ENCODE measurements around the gene BEST4. TPM values are rescaled to one million over a fixed set of nuclear protein-coding genes. Genes with fewer than 3 reads are reported as not detected.
"Not testable (repeated sequence)": the region's sequence is repeated elsewhere in the genome, so short reads cannot be mapped to it uniquely, and the experiment has no call there.

BEST4 gene
- total and polyA plus RNA-seq, 4 donors, result 0.30 to 1.8 (median 0.73) TPM

DNA sequence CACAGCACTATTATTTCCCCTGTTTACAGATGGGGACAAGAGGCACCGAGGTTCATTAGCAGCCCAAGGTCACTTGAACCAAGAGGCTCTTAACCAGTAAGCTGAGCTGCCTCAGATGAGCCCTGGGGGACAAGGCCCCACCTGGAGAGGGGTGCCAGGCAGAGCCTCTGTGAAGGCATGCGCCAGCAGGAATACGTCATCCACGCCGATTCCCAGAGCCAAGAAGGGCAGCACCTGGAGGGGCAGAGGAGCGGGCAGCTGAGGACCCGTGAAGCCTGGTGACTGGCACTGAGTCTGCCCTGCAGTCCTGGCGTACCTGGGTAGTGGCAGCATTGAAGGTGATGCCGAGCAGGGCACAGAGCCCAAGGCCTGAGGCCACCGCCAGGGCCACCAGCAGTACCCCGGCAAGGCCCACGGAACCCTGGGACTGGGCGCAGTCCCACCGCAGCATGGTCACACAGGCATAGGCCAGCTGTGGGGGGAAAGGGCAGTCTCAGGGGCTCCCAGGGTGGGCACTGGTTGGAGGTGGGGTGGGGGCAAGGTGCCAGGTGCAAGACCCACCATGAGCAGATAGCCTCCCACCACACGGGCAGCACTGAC lies 41.0 kb upstream of the BEST4 start:
- intact Hi-C loops (cut with DNase I), result no loop called here
- H3K27me3 ChIP-seq (ENCODE audit: control insufficient read depth in 1 of 2, insufficient read depth in 2 of 2, low read length in 1 of 2), result no peaks in the 10 kb centered on the region
- ATAC-seq (ENCODE audit: low FRiP score), result no peak
- no peak overlapping the region for H3K27ac ChIP-seq (ENCODE audit: low read depth in 1 of 2, low read length in 2 of 2)
- H3K36me3 ChIP-seq (ENCODE audit: control insufficient read depth in 1 of 2, insufficient read depth in 2 of 2, low read length in 1 of 2), result no peaks in the 10 kb centered on the region
- DNase-seq, result peak in 1 of 2 donors; percentile 68
- H3K4me1 ChIP-seq (ENCODE audit: control insufficient read depth in 1 of 2, insufficient read depth in 2 of 2, low read length in 2 of 2), result no peaks in the 10 kb centered on the region
- no peak overlapping the region for H3K4me3 ChIP-seq (ENCODE audit: low read length in 2 of 2)
- 95% methylated on average over 15 of the region's 15 CpGs for WGBS, 2 donors
- no peaks in the 10 kb centered on the region for H3K9me3 ChIP-seq (ENCODE audit: control insufficient read depth, low read length)

DNA sequence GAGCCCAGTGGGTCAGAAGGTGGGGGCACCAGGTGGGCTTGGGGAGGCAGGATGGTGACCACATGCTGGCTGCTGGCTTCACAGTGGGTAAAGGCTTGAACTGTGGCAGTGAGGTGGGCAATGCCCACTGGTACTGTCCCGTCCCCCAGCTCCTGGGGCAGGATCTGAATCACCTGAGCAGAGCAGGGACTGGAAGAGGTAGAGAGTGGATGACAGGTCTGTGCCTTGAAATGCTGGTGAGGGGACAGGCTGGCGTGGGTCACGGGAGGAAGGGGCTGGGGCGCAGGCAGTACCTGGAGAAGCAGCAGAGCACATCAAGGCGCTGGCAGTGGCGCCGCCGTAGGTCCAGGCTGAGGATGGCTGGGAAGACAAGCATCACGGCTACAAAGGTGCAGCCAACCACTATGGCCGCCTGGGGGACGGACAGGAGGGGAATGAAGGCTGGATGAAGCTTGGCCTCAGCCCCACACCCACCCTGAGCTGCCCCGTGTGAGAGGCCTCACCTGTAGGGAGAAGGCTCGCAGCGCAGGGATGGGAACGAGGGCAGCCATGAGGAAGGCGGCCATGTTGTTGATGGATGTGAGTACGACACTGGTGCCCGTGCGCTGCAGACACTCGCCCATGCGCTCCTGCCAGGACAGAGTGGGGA lies 40.2 kb upstream of the BEST4 start:
- 93 to 94% methylated on average over 21 of the region's 21 CpGs for WGBS, 2 donors

DNA sequence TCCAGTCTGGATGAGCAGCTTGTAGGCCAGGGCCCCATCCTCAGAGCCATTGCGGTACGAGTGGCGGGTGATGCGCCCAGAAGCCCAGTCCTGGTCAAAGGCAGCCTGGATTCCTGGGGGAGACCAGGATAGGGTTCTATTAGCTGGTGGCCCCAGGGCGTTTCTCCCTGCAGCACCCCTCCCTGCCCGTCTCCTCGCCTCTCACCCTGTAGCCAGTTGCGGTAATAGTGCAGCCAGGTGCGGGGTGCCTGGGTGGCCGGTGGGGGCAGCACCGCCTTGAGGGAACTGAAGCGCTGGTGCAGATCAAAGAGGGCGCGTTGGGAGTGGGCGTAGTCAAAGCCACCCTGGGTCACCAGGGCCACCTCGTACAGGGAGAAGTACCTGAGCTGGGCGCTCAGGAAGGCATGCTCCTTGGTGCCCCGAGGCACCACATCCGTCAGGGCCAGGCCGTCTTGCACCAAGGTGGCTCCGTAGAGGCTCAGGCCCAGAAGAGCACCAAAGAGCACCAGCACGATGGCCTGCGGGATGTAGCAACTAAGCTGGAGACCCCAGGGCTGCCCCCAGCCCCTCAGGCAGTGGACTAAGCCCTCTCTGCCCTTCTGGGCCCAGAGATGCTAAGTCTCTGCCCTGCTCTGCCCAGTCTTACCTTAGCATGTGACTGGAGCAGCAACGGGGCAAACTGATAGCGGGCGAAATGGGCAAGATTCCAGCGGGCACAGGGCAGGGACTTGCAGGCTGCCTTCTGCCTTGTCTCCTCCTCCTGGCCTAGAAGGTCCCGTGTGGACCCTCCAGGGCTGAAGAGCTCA lies 39.4 kb upstream of the BEST4 start:
- Histone ChIP-seq H3K27ac (ENCODE audit: low read depth in 1 of 2, low read length in 2 of 2) (no peak overlapping the region), H3K27me3 (ENCODE audit: control insufficient read depth in 1 of 2, insufficient read depth in 2 of 2, low read length in 1 of 2) (no peaks in the 10 kb centered on the region), H3K9me3 (ENCODE audit: control insufficient read depth, low read length) (no peaks in the 10 kb centered on the region), H3K4me3 (ENCODE audit: low read length in 2 of 2) (no peak overlapping the region), H3K36me3 (ENCODE audit: control insufficient read depth in 1 of 2, insufficient read depth in 2 of 2, low read length in 1 of 2) (no peaks in the 10 kb centered on the region), H3K4me1 (ENCODE audit: control insufficient read depth in 1 of 2, insufficient read depth in 2 of 2, low read length in 2 of 2) (no peaks in the 10 kb centered on the region)
- peak in 1 of 2 donors; percentile 73 for DNase-seq
- ATAC-seq (ENCODE audit: low FRiP score), result no peak
- intact Hi-C loops (cut with DNase I), result no loop called here
- 88 to 91% methylated on average over 28 of the region's 28 CpGs for WGBS, 2 donors

More for the DNA sequence above, 40.2 kb upstream of the BEST4 start:
- Histone ChIP-seq H3K4me3 (ENCODE audit: low read length in 2 of 2) (no peak overlapping the region), H3K9me3 (ENCODE audit: control insufficient read depth, low read length) (no peaks in the 10 kb centered on the region), H3K36me3 (ENCODE audit: control insufficient read depth in 1 of 2, insufficient read depth in 2 of 2, low read length in 1 of 2) (no peaks in the 10 kb centered on the region), H3K27ac (ENCODE audit: low read depth in 1 of 2, low read length in 2 of 2) (no peak overlapping the region), H3K27me3 (ENCODE audit: control insufficient read depth in 1 of 2, insufficient read depth in 2 of 2, low read length in 1 of 2) (no peaks in the 10 kb centered on the region), H3K4me1 (ENCODE audit: control insufficient read depth in 1 of 2, insufficient read depth in 2 of 2, low read length in 2 of 2) (no peaks in the 10 kb centered on the region)
- ATAC-seq (ENCODE audit: low FRiP score), result no peak
- DNase-seq, result peak in 1 of 2 donors; percentile 75
- intact Hi-C loops (cut with DNase I), result no loop called here

GRCh38 chr1:44826375-44827196 lies 38.6 kb upstream of the BEST4 start:
- ATAC-seq (ENCODE audit: low FRiP score), result peak; percentile 83
- Histone ChIP-seq H3K36me3 (ENCODE audit: control insufficient read depth in 1 of 2, insufficient read depth in 2 of 2, low read length in 1 of 2) (no peaks in the 10 kb centered on the region), H3K27ac (ENCODE audit: low read depth in 1 of 2, low read length in 2 of 2) (no peak overlapping the region), H3K4me3 (ENCODE audit: low read length in 2 of 2) (no peak overlapping the region), H3K4me1 (ENCODE audit: control insufficient read depth in 1 of 2, insufficient read depth in 2 of 2, low read length in 2 of 2) (no peaks in the 10 kb centered on the region), H3K9me3 (ENCODE audit: control insufficient read depth, low read length) (no peaks in the 10 kb centered on the region), H3K27me3 (ENCODE audit: control insufficient read depth in 1 of 2, insufficient read depth in 2 of 2, low read length in 1 of 2) (no peaks in the 10 kb centered on the region)
- intact Hi-C loops (cut with DNase I), result no loop called here
- DNase-seq, result peak; percentile 86 to 92
- 76 to 85% methylated on average over 24 of the region's 24 CpGs for WGBS, 2 donors

DNA sequence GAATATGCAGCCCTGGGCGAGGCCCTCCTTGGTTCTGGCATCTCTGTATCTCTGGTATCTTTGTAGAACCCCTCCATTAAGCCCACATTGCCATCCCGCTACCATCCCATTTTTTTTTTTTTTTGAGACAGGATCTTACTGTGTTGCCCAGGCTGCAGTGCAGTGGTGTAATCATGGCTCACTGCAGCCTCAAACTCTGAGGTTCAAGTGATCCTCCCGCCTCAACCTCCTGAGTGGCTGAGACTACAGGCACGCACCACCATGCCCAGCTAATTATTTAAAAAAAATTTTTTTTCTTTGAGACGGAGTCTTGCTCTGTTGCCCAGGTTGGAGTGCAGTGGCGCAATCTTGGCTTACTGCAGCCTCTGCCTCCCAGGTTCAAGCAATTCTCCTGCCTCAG lies 36.4 kb upstream of the BEST4 start:
- intact Hi-C loops (cut with DNase I); H3K4me3 ChIP-seq (ENCODE audit: low read length in 2 of 2): not testable (repeated sequence)
- 95% methylated on average over 6 of the region's 6 CpGs for WGBS, 2 donors

GRCh38 chr1:44822981-44823451 lies 35.0 kb upstream of the BEST4 start:
- DNase-seq (peak in 1 of 2 donors; percentile 72), ATAC-seq (ENCODE audit: low FRiP score) (no peak)
- Histone ChIP-seq H3K27ac (ENCODE audit: low read depth in 1 of 2, low read length in 2 of 2) (no peak overlapping the region), H3K9me3 (ENCODE audit: control insufficient read depth, low read length) (no peaks in the 10 kb centered on the region), H3K27me3 (ENCODE audit: control insufficient read depth in 1 of 2, insufficient read depth in 2 of 2, low read length in 1 of 2) (no peaks in the 10 kb centered on the region), H3K4me1 (ENCODE audit: control insufficient read depth in 1 of 2, insufficient read depth in 2 of 2, low read length in 2 of 2) (no peaks in the 10 kb centered on the region), H3K36me3 (ENCODE audit: control insufficient read depth in 1 of 2, insufficient read depth in 2 of 2, low read length in 1 of 2) (no peaks in the 10 kb centered on the region), H3K4me3 (ENCODE audit: low read length in 2 of 2) (no peak overlapping the region)
- intact Hi-C loops (cut with DNase I), result no loop called here
- 88 to 94% methylated on average over 14 to 15 of the region's 15 CpGs for WGBS, 2 donors

More for the DNA sequence above, 36.4 kb upstream of the BEST4 start:
- not testable (repeated sequence) for ATAC-seq (ENCODE audit: low FRiP score); H3K9me3 ChIP-seq (ENCODE audit: control insufficient read depth, low read length); H3K4me1 ChIP-seq (ENCODE audit: control insufficient read depth in 1 of 2, insufficient read depth in 2 of 2, low read length in 2 of 2); H3K27ac ChIP-seq (ENCODE audit: low read depth in 1 of 2, low read length in 2 of 2); H3K36me3 ChIP-seq (ENCODE audit: control insufficient read depth in 1 of 2, insufficient read depth in 2 of 2, low read length in 1 of 2); H3K27me3 ChIP-seq (ENCODE audit: control insufficient read depth in 1 of 2, insufficient read depth in 2 of 2, low read length in 1 of 2)
- peak in 1 of 2 donors; percentile 55 for DNase-seq

- H3K4me1 ChIP-seq (ENCODE audit: control insufficient read depth in 1 of 2, insufficient read depth in 2 of 2, low read length in 2 of 2), result no peaks in the 10 kb centered on the region
- WGBS, 2 donors, result 87 to 95% methylated on average over 6 of the region's 6 CpGs
Measured at GRCh38 chr1:44822131-44822701, 34.2 kb upstream of the BEST4 start.

GRCh38 chr1:44821240-44821715 lies 33.3 kb upstream of the BEST4 start:
- ATAC-seq (ENCODE audit: low FRiP score) (no peak), DNase-seq (peak; percentile 45 to 69)
- intact Hi-C loops (cut with DNase I), result no loop called here
- H3K4me1 ChIP-seq (ENCODE audit: control insufficient read depth in 1 of 2, insufficient read depth in 2 of 2, low read length in 2 of 2), result no peaks in the 10 kb centered on the region
- peak overlapping the region in 1 of 2 donors; percentile 1 for H3K27ac ChIP-seq (ENCODE audit: low read depth in 1 of 2, low read length in 2 of 2)
- no peaks in the 10 kb centered on the region for H3K27me3 ChIP-seq (ENCODE audit: control insufficient read depth in 1 of 2, insufficient read depth in 2 of 2, low read length in 1 of 2)
- no peaks in the 10 kb centered on the region for H3K9me3 ChIP-seq (ENCODE audit: control insufficient read depth, low read length)
- H3K36me3 ChIP-seq (ENCODE audit: control insufficient read depth in 1 of 2, insufficient read depth in 2 of 2, low read length in 1 of 2), result no peaks in the 10 kb centered on the region
- H3K4me3 ChIP-seq (ENCODE audit: low read length in 2 of 2), result no peak overlapping the region
- 87 to 91% methylated on average over 9 of the region's 9 CpGs for WGBS, 2 donors

More at GRCh38 chr1:44822131-44822701, 34.2 kb upstream of the BEST4 start:
- no peaks in the 10 kb centered on the region for H3K27me3 ChIP-seq (ENCODE audit: control insufficient read depth in 1 of 2, insufficient read depth in 2 of 2, low read length in 1 of 2)
- H3K4me3 ChIP-seq (ENCODE audit: low read length in 2 of 2), result no peak overlapping the region
- ATAC-seq (ENCODE audit: low FRiP score) (no peak), DNase-seq (peak; percentile 46 to 73)
- H3K9me3 ChIP-seq (ENCODE audit: control insufficient read depth, low read length), result no peaks in the 10 kb centered on the region
- H3K27ac ChIP-seq (ENCODE audit: low read depth in 1 of 2, low read length in 2 of 2), result no peak overlapping the region
- no peaks in the 10 kb centered on the region for H3K36me3 ChIP-seq (ENCODE audit: control insufficient read depth in 1 of 2, insufficient read depth in 2 of 2, low read length in 1 of 2)
- intact Hi-C loops (cut with DNase I), result no loop called here
